Small intestine (tissue), 7 donors: ENCODE results near the gene RNASEL. TPM values are rescaled to one million over a fixed set of nuclear protein-coding genes. Genes with fewer than 3 reads are reported as not detected.
A peak's percentile ranks its signal among the peaks of the same experiment; 100 is the strongest.

Source experiments
- DNase-seq, 2 donors: peaks; one replicate each; pipeline versions ENCODE4 v3.0.0 to v3.0.0-alpha.2; 2013
- FAIRE-seq: peaks from 2 replicates; lab custom pipeline; 2012; peaks lifted over from hg19 to GRCh38; lab: Jason Lieb, UNC
- H3K27ac ChIP-seq, 3 donors: one replicate each; pipeline ENCODE4 v1.5.1; 2013; ENCODE audit warnings: low read length in 2 of 3, mild to moderate bottlenecking in 2 of 3, control low read depth in 1 of 3, inconsistent platforms in 1 of 3, low read depth in 1 of 3, moderate library complexity in 1 of 3
- H3K27me3 ChIP-seq, 3 donors: one replicate each; pipeline ENCODE4 v1.6.1; 2013; ENCODE audit warnings: low read length in 3 of 3, inconsistent platforms in 1 of 3; ENCODE audit not compliant: control insufficient read depth in 3 of 3, insufficient read depth in 3 of 3
- H3K36me3 ChIP-seq, 3 donors: one replicate each; pipeline ENCODE4 v1.6.1; 2013; ENCODE audit warnings: low read length in 3 of 3, inconsistent platforms in 1 of 3, low read depth in 1 of 3, mild to moderate bottlenecking in 1 of 3, moderate library complexity in 1 of 3; ENCODE audit not compliant: control insufficient read depth in 3 of 3, insufficient read depth in 2 of 3
- H3K4me1 ChIP-seq, 3 donors: one replicate each; pipeline ENCODE4 v1.6.1; 2013; ENCODE audit warnings: low read length in 2 of 3, inconsistent platforms in 1 of 3, low read depth in 1 of 3, mild to moderate bottlenecking in 1 of 3, moderate library complexity in 1 of 3; ENCODE audit not compliant: control insufficient read depth in 3 of 3, insufficient read depth in 2 of 3
- H3K4me3 ChIP-seq, 3 donors: one replicate each; pipeline ENCODE4 v1.5.1; 2013; ENCODE audit warnings: low read length in 3 of 3, control low read depth in 1 of 3, inconsistent platforms in 1 of 3, low read depth in 1 of 3, mild to moderate bottlenecking in 1 of 3, moderate library complexity in 1 of 3
- H3K9me3 ChIP-seq, 2 donors: one replicate each; pipeline ENCODE4 v1.6.1; 2013; ENCODE audit warnings: low read depth in 1 of 2, low read length in 1 of 2; ENCODE audit not compliant: control insufficient read depth in 2 of 2, insufficient read depth in 1 of 2
- WGBS, 3 donors: extraction: QIAGEN DNeasy Blood & Tissue Kit; methylation state at CpG; one replicate each; pipeline ENCODE4 v1.1.7; 2013; 5-methylcytosine and 5-hydroxymethylcytosine counted together
- polyA plus RNA-seq, 4 donors: library from polyadenylated mRNA; stranded (reverse) in 3 of 4; unstranded in 1 of 4; fragments of 200-250 nt in 3 of 4; fragments of 120-200 nt in 1 of 4; gene quantifications; one replicate each; pipeline versions ENCODE4 v1.2.1 to v1.2.3, GENCODE V29; 2013
- donor health status: healthy with polysubstance abuse.
- donor health status: control.
- donor health status: control.
- donor health status: Bipolar disorder and iron deficiency.
- donor health status: healthy.

RNASEL gene
- polyA plus RNA-seq, 4 donors = 4.9 to 20.7 (median 7.2) TPM

DNA sequence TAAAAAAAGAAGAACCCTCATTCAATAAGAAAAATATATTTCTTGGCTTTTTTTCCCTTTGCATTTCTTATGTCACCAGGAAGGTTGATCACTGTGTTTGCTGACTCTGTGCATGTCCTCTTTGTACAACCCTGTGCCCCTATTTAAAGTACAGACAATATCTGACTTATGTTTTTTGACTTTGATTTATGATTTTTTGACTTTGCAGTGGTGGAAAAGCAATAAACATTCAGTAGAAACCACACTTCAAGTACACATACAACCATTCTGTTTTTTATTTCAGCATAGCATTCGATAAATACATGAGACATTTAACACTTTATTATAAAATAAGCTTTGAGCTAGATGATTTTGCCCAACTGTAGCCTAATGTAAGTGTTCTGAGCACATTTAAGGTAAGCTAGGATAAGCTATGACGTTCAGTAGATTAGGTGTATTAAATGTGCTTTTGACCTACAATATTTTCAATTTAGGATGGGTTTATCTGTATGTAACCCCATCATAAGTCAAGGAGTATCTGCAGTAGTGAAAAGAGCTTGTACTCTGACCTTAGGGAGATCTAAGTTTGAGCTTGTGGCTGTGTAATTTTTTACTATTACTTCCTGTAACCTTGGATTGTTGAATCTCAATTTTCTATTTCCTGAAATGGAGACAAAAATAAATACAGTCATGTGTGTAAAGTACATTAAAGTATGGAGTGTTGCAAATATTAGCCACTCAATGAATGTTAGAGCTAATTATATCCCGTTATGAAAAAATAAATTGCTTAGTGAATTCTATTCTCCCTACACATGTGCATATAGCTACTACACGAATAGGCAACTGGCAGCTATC lies 1.2 kb downstream of the RNASEL start:
- H3K27me3 ChIP-seq = no peaks in the 10 kb centered on the region
- no peak for FAIRE-seq
- H3K36me3 ChIP-seq = peaks cover 0 to 17% (median 0%) of the 10 kb centered on the region in 3 donors
- 18 to 43% (median 23%) methylated on average over 4 of the region's 4 CpGs for WGBS, 3 donors
- peak overlapping the region; percentile 68 to 80 (median 70) for H3K4me3 ChIP-seq
- H3K27ac ChIP-seq = peak overlapping the region; percentile 96 to 100 (median 96)
- peak; percentile 59 to 72 for DNase-seq
- H3K4me1 ChIP-seq = peaks cover 2 to 5% (median 4%) of the 10 kb centered on the region in 3 donors
- H3K9me3 ChIP-seq = no peaks in the 10 kb centered on the region

DNA sequence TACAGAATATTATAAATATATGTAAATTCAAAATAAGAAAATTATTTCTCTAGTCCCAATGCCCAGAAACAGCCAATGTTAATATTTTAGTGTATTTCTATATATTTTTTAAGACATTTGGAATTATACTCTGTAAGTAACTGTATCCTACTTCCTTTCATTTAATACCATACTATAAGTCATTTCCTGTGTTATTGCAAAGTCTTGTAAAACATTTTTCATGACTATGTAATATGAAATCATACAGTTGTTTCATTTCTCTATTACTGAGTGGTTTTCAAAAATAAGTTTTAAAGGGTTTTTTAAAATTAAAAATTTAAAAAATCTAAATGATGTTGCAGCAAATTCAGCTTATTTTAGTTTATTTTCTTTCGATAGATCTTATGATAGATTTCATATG lies 2.0 kb downstream of the RNASEL start:
- Histone ChIP-seq H3K9me3 (no peaks in the 10 kb centered on the region), H3K27me3 (no peaks in the 10 kb centered on the region), H3K4me1 (peaks cover 2 to 5% (median 4%) of the 10 kb centered on the region in 3 donors), H3K4me3 (no peak overlapping the region), H3K36me3 (peaks cover 0 to 22% (median 7%) of the 10 kb centered on the region in 3 donors), H3K27ac (no peak overlapping the region)
- no peak for DNase-seq
- WGBS, 3 donors = 0% methylated on average over 1 of the region's 1 CpG
- FAIRE-seq = no peak

DNA sequence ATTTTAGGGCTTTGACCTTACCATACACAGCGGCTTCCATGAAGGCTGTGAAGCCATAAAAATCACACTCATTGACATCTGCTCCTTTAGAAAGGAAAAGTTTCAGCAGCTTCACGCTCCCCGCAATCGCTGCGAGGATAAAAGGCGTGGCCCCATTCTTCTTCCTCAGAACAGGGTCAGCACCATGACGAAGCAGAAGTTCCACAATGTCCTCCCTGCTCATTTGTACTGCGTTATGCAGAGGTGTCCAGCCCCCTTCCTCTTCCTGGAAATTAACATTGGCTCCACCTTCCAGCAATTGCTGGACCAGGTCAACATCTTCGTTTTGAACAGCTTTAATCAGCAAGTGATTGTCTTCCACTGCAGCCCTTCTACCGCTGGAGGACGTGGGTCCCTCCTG lies 2.7 kb downstream of the RNASEL start:
- H3K27ac ChIP-seq = no peak overlapping the region
- H3K27me3 ChIP-seq = no peaks in the 10 kb centered on the region
- peaks cover 2 to 5% (median 4%) of the 10 kb centered on the region in 3 donors for H3K4me1 ChIP-seq
- peaks cover 0 to 28% (median 10%) of the 10 kb centered on the region in 3 donors for H3K36me3 ChIP-seq
- 94 to 97% (median 95%) methylated on average over 11 of the region's 11 CpGs for WGBS, 3 donors
- no peak for DNase-seq
- H3K4me3 ChIP-seq = no peak overlapping the region
- FAIRE-seq = no peak
- H3K9me3 ChIP-seq = no peaks in the 10 kb centered on the region

DNA sequence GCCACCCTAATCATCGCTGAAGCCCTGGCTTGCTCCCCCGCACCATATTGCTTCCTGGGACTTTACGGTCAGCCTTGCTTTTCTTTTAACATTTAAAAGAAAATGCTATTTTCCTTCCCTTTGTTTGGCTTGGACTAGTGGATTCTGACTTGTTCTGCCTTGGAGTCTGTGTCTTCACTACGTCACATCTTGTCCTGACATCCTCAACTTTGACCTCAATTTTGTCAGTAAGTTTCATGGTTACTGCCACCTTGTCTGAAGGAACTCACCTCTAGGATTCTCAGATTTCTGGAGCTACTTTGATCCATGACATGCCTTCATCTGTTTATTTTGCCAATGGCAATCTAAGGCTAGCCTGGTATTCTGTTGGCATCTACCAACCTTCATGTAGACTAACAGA lies 4.3 kb downstream of the RNASEL start:
- WGBS, 3 donors = 95 to 98% (median 96%) methylated on average over 4 of the region's 4 CpGs
- H3K36me3 ChIP-seq = peaks cover 7 to 37% (median 18%) of the 10 kb centered on the region in 3 donors
- no peak for FAIRE-seq
- no peaks in the 10 kb centered on the region for H3K9me3 ChIP-seq
- no peak overlapping the region for H3K27ac ChIP-seq
- H3K27me3 ChIP-seq = no peaks in the 10 kb centered on the region
- peaks cover 2 to 5% (median 4%) of the 10 kb centered on the region in 3 donors for H3K4me1 ChIP-seq
- H3K4me3 ChIP-seq = no peak overlapping the region
- no peak for DNase-seq

DNA sequence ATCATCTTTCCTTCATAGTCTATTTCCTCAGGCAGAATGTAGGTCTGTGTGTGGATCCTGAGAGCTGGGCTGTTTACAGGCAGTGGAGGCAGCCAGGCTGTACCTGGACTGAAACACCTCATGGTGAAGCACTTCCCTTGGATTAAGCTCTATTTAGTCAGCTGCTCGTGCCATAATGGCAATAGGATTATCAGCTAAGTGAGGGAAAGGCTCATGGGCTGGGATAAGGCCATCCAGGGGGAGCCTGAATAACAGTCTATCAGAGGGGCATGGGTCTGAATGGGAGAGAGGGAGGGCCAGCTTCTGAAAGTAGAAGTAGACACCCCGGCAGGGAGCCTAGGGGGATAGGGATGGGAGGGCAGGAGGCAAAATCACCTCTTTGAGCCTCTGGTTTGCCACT lies 8.3 kb downstream of the RNASEL start:
- no peaks in the 10 kb centered on the region for H3K9me3 ChIP-seq
- H3K27me3 ChIP-seq = no peaks in the 10 kb centered on the region
- H3K4me3 ChIP-seq = no peak overlapping the region
- no peak for FAIRE-seq
- WGBS, 3 donors = 95 to 98% (median 96%) methylated on average over 2 of the region's 2 CpGs
- DNase-seq = no peak
- H3K4me1 ChIP-seq = peaks cover 0 to 5% (median 2%) of the 10 kb centered on the region in 3 donors
- no peak overlapping the region for H3K27ac ChIP-seq
- H3K36me3 ChIP-seq = peaks cover 14 to 35% (median 23%) of the 10 kb centered on the region in 3 donors

DNA sequence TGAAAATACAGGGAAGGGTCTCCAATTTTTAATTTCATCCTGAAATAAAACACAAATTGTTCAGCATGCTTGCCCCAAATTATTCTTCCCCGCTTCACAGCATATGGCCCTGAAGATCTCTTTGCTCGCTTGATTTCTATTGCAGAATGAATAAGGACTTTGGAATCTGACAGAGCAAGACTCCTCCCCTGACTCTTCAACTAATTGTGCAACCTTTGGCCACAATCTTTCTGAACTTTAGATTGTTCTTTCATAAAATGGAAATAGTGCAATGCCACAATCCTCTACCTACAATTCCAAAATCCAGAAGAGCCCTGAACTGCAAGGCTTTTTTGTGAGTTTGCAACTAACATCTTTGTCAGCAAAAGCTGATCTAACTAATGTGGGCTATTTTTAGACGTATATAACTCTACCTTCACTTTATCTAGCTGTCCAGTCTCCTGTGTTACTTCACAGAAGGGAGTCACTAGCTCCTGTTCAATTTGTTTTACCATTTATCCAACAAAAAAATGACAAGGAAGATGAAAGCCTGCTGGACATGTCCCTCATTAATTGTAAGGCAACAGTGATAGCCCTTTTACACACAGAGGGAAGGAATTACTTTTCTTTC lies 13.4 kb downstream of the RNASEL start:
- WGBS, 3 donors = 57 to 74% (median 59%) methylated on average over 3 of the region's 3 CpGs
- Histone ChIP-seq H3K4me3 (no peak overlapping the region), H3K4me1 (peaks cover 0 to 3% (median 0%) of the 10 kb centered on the region in 3 donors), H3K27ac (no peak overlapping the region), H3K27me3 (no peaks in the 10 kb centered on the region), H3K9me3 (no peaks in the 10 kb centered on the region), H3K36me3 (peaks cover 15 to 19% (median 15%) of the 10 kb centered on the region in 3 donors)
- no peak for FAIRE-seq
- DNase-seq = peak; percentile 76 to 78

DNA sequence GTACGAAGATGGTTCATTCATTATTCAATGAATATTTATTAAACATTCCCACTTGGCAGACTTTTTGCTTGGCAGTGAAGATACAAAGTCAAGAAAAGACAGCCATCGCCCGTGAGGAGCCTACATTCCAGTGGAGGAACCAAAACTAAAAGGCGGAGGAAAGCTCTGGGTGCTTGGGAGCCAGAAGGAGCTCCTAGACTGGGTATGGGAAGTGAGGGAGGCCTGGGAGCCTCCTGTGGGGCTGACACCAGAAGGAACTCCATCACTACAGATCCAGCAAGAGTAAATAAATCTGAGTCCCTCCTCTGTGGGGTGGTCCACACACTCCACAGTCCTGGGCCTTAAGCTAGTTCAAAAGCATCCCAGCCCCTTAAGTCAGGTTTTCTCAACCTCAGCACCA lies 14.9 kb downstream of the RNASEL start:
- DNase-seq (no peak), FAIRE-seq (no peak)
- no peaks in the 10 kb centered on the region for H3K9me3 ChIP-seq
- no peak overlapping the region for H3K27ac ChIP-seq
- no peaks in the 10 kb centered on the region for H3K27me3 ChIP-seq
- 90 to 97% (median 94%) methylated on average over 4 of the region's 4 CpGs for WGBS, 3 donors
- H3K4me3 ChIP-seq = no peak overlapping the region
- H3K4me1 ChIP-seq = peaks cover 0 to 3% (median 0%) of the 10 kb centered on the region in 3 donors
- peaks cover 8 to 16% (median 8%) of the 10 kb centered on the region in 3 donors for H3K36me3 ChIP-seq

DNA sequence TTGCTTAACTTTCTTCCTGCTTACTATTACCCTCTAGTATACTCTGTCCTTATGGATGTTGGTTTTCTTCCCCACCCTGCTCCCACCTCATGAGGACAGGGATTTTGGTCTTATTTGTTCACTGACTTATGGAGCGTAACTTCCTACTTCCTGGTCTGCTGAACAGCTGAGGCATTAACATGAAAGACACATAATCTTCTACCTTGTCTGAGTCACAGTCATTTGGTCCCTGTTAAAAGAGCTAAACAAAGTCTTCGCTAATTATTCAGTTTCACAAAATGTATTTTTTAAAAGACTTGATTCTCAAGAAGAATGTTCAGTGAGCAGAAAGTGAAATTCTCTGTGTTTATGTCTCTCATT lies 18.5 kb downstream of the RNASEL start:
- Histone ChIP-seq H3K4me1 (peaks cover 0 to 3% (median 0%) of the 10 kb centered on the region in 3 donors), H3K4me3 (no peak overlapping the region), H3K27ac (no peak overlapping the region), H3K36me3 (peaks cover 3 to 9% (median 4%) of the 10 kb centered on the region in 3 donors), H3K9me3 (no peaks in the 10 kb centered on the region), H3K27me3 (no peaks in the 10 kb centered on the region)
- FAIRE-seq (no peak), DNase-seq (peak in 1 of 2 donors; percentile 6)
- WGBS, 3 donors = 71 to 80% (median 73%) methylated on average over 2 of the region's 2 CpGs
